Activated CD4-positive, alpha-beta memory T cell treated with anti-CD3 and anti-CD28 coated beads, Interleukin-2, amount 10 ng/mL, durations not matched to agents 7 days and 5 days (primary cell): Measurements from ENCODE around the gene CADM1. TPM values are rescaled to one million over a fixed set of nuclear protein-coding genes. Genes with fewer than 3 reads are reported as not detected.

ENCODE experiments used
- CTCF ChIA-PET: fragments of 350-600 bp; sonication (Branson Sonifier 250); formaldehyde crosslinking; loops from one replicate; lab custom pipeline; 2021; ENCODE audit warnings: antibody characterized with exemption, inconsistent platforms; lab: Charles Lee
- POLR2A ChIA-PET: fragments of 350-600 bp; sonication (Branson Sonifier 250); formaldehyde crosslinking; loops from one replicate; lab custom pipeline; 2021; ENCODE audit warnings: antibody characterized with exemption; lab: Charles Lee
- DNase-seq: peaks from one replicate; pipeline ENCODE4 v3.0.0-alpha.2; 2020
- H3K27ac Mint-ChIP-seq: one replicate; pipeline ENCODE4 v1.8.0; 2021; ENCODE audit warnings: mild to moderate bottlenecking, mixed read lengths
- H3K27me3 Mint-ChIP-seq: one replicate; pipeline ENCODE4 v1.8.0; 2021; ENCODE audit warnings: mixed read lengths
- H3K36me3 Mint-ChIP-seq: one replicate; pipeline ENCODE4 v1.8.0; 2021; ENCODE audit warnings: low read depth, mixed read lengths
- H3K4me1 Mint-ChIP-seq: one replicate; pipeline ENCODE4 v1.8.0; 2021; ENCODE audit warnings: mixed read lengths
- H3K4me3 Mint-ChIP-seq: one replicate; pipeline ENCODE4 v1.8.0; 2021; ENCODE audit warnings: mild to moderate bottlenecking, mixed read lengths
- H3K9me3 Mint-ChIP-seq: one replicate; pipeline ENCODE4 v1.8.0; 2021; ENCODE audit warnings: mixed read lengths
- total RNA-seq, 2 experiments: library from RNA; stranded (reverse); gene quantifications; one replicate each; pipeline ENCODE4 v1.2.3, GENCODE V29; 2021

CADM1 gene
- total RNA-seq, 2 experiments from 2014 or later, result 1.7 to 2.5 TPM

DNA sequence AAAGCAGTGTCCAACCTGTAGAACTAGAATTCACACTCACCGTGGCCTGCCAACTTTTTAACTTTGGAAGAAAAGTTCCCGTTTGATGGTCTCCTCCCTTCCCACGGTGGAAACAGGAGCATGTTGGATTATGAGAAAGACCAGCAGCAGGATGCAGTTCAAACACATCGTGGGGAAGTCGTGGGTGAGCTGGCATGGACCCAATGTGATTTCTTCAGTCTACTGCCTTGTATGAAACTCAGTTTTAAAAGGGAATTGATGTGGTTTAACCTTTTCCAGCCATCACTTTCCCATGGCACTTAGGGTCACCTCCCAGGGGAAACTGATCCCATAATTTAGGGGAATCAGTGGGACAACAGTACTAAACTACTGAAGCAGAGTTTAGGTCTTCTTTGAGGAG lies 318.3 kb downstream of the CADM1 start:
- DNase-seq, result no peak
- Mint-ChIP-seq H3K36me3 (no peaks in the 10 kb centered on the region), H3K4me3 (no peak overlapping the region), H3K4me1 (no peaks in the 10 kb centered on the region), H3K27me3 (peaks cover 10% of the 10 kb centered on the region), H3K9me3 (no peaks in the 10 kb centered on the region), H3K27ac (no peak overlapping the region)
- POLR2A ChIA-PET, result no interaction called here
- CTCF ChIA-PET, result interaction anchor here (1.3 kb wide), 1 partner anchor 11 kb away, joined by 3 read pairs; no protein-coding TSS in a partner anchor

DNA sequence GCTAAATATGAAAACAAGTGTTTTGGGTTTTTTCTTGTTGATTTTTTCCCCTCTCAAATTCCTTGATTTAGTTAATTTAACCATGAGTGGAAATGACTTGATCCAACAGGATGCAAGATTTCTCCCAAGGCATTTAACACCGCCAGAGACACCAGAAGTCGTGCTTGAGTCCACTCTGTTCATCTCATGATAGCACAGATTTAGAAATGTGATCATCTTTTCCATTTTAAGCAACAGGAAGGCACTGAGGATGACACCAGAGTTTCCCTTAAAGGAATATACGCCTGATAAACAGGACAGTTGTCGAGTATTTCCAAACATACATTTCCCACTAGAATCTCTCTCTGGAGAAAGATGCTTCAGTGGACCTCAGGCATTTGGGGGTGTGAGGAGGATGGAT lies 318.7 kb downstream of the CADM1 start:
- no peak overlapping the region for H3K4me3 Mint-ChIP-seq
- peaks cover 10% of the 10 kb centered on the region for H3K27me3 Mint-ChIP-seq
- H3K27ac Mint-ChIP-seq, result no peak overlapping the region
- ChIA-PET POLR2A (no interaction called here), CTCF (no interaction called here)
- no peak for DNase-seq
- H3K4me1 Mint-ChIP-seq, result no peaks in the 10 kb centered on the region
- no peaks in the 10 kb centered on the region for H3K36me3 Mint-ChIP-seq
- no peaks in the 10 kb centered on the region for H3K9me3 Mint-ChIP-seq

DNA sequence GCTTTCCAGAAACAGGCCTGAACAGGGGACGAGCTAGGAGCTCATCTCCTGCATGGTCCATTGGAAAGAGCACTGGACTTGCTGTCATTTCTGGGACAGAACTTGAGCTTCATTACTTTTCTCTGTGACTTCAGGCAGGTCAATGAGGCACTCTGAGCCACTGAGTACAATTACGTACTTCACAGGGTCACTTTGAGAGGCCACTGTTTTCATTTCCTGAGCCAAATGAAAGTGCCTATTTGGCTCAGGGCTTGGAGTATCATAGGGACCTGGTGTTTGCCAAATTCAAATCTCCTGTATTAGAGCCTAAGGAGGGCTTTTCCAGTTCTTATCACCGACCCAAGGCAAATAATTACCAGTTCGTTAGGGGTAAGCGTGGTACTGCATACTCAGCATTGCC lies 319.3 kb downstream of the CADM1 start:
- POLR2A ChIA-PET, result no interaction called here
- CTCF ChIA-PET, result no interaction called here

DNA sequence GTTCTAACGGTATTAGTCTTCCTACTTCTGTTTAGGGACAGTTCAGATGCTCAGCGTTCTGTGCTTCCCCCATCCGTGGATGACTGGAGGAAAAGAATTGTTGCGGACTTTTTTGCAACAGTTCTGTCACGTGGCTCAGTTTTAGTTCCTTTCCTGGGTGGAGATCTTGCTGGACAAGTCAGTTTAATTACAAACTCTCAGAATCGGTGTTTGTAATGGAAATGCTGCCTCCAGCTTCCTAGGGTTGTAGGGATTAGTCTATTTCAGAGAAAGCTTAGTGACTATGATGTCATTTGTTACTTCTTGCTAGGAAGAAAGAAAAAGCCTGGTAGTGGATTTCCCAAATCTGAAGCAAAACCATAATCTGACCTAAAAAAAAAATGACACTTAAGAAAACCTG lies 320.4 kb downstream of the CADM1 start:
- CTCF ChIA-PET, result interaction anchor here (0.9 kb wide), 1 partner anchor 1288 kb away, joined by 3 read pairs; no protein-coding TSS in a partner anchor

More for the DNA sequence above, 319.3 kb downstream of the CADM1 start:
- no peaks in the 10 kb centered on the region for H3K9me3 Mint-ChIP-seq
- H3K27me3 Mint-ChIP-seq, result peaks cover 10% of the 10 kb centered on the region
- no peak overlapping the region for H3K27ac Mint-ChIP-seq
- no peaks in the 10 kb centered on the region for H3K4me1 Mint-ChIP-seq
- no peak overlapping the region for H3K4me3 Mint-ChIP-seq
- no peaks in the 10 kb centered on the region for H3K36me3 Mint-ChIP-seq
- DNase-seq, result no peak

DNA sequence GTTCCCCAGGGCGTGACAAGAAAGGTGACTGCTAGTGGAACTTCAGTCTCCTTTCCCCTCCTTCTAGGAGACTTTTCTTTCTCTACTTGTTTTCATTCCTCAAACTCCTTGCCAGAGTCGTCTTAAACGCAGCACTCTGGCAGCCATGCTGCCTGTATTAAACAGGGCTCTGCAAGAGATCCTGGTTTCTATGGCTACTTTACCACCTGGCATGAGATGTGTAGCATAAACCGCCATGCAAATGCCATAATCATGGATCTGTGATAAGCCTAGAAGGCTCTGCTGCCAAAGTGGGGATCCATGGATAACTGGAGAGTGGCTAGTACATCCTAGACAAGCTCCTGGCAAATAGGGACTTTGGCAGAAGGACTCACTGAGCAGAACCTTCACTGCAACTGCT lies 321.1 kb downstream of the CADM1 start:
- H3K9me3 Mint-ChIP-seq, result no peaks in the 10 kb centered on the region
- H3K27me3 Mint-ChIP-seq, result peaks cover 4% of the 10 kb centered on the region
- no peak overlapping the region for H3K27ac Mint-ChIP-seq
- no peak for DNase-seq
- no peak overlapping the region for H3K4me3 Mint-ChIP-seq
- POLR2A ChIA-PET, result no interaction called here
- CTCF ChIA-PET, result no interaction called here
- no peaks in the 10 kb centered on the region for H3K36me3 Mint-ChIP-seq
- H3K4me1 Mint-ChIP-seq, result no peaks in the 10 kb centered on the region

More for the DNA sequence above, 320.4 kb downstream of the CADM1 start:
- Mint-ChIP-seq H3K9me3 (no peaks in the 10 kb centered on the region), H3K27me3 (peaks cover 7% of the 10 kb centered on the region), H3K4me3 (no peak overlapping the region), H3K4me1 (no peaks in the 10 kb centered on the region), H3K27ac (no peak overlapping the region), H3K36me3 (no peaks in the 10 kb centered on the region)
- POLR2A ChIA-PET, result no interaction called here
- no peak for DNase-seq

DNA sequence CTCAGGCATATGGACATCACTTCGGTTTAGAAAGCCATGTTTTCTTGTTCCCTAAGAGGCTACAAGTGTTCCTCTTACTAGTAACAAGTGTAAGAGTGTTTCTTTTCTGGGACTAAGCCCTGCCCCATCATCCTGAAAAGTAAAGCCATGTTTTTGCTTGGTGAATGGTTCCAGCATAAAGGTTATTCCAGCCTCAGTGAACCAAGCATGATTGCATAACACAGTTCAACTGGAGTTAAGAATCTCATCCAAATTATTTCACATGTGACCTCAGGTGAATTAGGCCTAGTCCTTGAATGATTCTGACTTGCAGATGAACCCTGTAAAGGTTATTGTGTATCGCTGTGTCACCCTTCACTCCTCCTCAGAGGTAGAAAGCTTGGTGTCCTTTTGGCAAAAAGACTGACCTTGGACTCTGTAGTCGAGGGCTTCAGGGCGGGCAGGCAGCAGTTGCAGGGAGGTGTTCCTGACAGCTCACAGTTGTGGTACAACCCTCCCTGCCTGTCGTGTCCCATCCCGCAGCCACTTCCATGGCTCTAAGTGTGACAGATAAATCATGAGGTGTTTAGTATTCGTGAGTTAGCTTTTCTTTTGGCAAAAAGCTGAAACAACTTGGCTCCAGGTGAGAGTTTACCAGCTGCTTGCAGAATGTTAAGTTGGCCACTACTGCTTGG lies 321.8 kb downstream of the CADM1 start:
- no peak overlapping the region for H3K4me3 Mint-ChIP-seq
- DNase-seq, result no peak
- H3K27ac Mint-ChIP-seq, result no peak overlapping the region
- no peaks in the 10 kb centered on the region for H3K36me3 Mint-ChIP-seq
- H3K9me3 Mint-ChIP-seq, result no peaks in the 10 kb centered on the region
- CTCF ChIA-PET, result no interaction called here
- POLR2A ChIA-PET, result no interaction called here
- peaks cover 3% of the 10 kb centered on the region for H3K27me3 Mint-ChIP-seq
- H3K4me1 Mint-ChIP-seq, result no peaks in the 10 kb centered on the region

DNA sequence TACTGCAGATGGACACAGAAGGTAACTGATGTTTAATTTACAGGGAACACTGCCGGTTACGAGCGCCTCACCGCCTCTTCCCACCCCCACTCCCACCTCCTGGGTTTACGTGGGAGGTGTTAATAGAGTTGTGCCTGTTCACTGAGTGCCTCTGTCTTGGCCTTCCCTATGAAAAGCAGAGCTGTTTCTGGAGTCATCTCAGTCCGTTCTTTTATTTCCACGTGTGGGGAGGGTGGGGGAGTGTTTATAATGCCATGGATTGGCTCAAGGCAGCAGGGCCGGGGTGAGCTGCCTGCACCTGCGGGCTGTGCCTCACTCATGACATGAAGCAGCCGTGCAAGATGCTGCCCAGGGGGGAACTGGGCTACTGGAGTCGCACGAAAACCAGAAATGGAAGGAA lies 322.7 kb downstream of the CADM1 start:
- Mint-ChIP-seq H3K9me3 (no peaks in the 10 kb centered on the region), H3K4me3 (no peak overlapping the region), H3K27me3 (peaks cover 2% of the 10 kb centered on the region), H3K4me1 (no peaks in the 10 kb centered on the region), H3K36me3 (no peaks in the 10 kb centered on the region), H3K27ac (no peak overlapping the region)
- ChIA-PET POLR2A (no interaction called here), CTCF (no interaction called here)
- DNase-seq, result no peak

DNA sequence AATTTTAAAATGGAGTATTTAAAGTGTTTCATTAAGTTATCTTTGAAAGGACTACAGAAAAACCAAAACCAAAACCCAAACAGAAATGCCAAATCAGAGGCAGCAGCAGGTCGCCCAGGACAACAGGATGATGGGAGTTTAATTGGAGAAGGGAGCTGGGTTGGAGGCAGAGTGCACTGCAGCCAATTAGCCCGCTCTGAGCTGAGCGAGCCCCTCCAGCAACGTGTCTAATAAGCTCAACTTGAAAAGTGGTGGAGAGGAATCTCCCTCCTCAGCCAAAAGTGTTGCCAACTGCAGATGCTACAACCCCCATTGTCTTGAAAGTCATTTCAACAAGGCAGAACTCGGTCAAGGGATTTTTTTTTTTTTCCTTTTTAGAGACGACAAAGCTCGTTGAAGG lies 323.9 kb downstream of the CADM1 start:
- CTCF ChIA-PET, result no interaction called here
- Mint-ChIP-seq H3K4me3 (no peak overlapping the region), H3K36me3 (no peaks in the 10 kb centered on the region), H3K27ac (no peak overlapping the region), H3K4me1 (no peaks in the 10 kb centered on the region), H3K9me3 (no peaks in the 10 kb centered on the region), H3K27me3 (peaks cover 9% of the 10 kb centered on the region)
- DNase-seq, result no peak
- POLR2A ChIA-PET, result no interaction called here

DNA sequence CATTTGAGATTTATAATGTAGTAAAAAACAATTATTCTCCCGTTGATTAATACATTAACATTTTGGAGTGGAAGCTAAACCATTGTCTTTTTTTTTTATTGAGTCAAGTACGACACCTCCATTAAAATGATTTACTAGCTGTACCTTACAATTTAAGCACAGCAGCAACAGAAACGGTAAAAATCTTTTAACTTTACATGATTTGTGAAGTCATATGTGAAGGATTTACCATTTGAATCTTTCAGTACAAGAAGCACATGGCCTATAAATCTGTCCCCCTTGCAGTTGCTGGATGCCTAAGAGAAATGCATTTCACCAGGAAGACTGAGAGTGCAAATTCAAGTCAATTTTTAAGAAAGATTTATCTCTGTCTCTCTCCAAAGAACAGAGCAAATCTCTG lies 324.6 kb downstream of the CADM1 start:
- Mint-ChIP-seq H3K27ac (no peak overlapping the region), H3K36me3 (no peaks in the 10 kb centered on the region), H3K4me3 (no peak overlapping the region), H3K9me3 (no peaks in the 10 kb centered on the region), H3K4me1 (no peaks in the 10 kb centered on the region), H3K27me3 (peaks cover 9% of the 10 kb centered on the region)
- POLR2A ChIA-PET, result no interaction called here
- CTCF ChIA-PET, result no interaction called here
- DNase-seq, result no peak

DNA sequence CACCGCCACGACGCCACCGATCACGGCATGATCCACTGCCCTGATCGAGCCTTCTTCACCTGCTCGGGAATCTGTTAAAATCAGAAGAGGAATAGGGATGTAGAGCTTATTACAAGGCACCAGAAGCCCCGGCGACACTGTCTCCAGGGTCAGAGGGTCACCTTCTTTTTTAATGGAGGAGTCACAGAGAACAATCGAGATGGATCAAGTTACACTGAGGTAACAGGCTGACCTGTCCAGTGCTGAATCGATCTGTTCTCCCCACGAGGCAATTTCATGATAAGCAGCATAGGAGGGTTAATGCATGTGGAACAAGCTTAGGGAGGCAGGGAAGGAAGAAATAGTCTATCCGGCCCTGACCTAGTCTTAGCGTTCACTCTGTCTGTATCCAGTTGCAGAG lies 325.5 kb downstream of the CADM1 start:
- CTCF ChIA-PET, result no interaction called here
- no peak overlapping the region for H3K27ac Mint-ChIP-seq

DNA sequence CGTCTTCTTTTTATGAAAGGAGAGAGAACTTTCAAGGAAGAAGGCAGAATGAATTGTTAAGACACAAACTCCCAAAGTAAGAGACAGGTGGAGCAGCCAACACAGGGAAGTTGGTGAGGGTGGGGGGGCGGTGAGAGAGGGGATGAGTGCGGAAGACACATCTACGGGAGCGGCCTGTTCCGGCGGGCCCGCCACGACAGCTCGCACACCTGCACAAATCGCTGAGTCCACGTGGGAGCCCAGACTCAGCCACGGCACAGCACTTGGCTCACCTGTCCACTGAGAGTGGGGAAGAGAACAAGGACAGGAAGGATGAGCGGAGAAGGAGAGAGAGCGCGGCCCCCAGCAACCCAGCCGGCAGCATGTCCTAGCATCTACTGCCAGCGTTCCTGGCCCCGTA lies 331.1 kb downstream of the CADM1 start:
- no peak for DNase-seq
- H3K9me3 Mint-ChIP-seq, result no peaks in the 10 kb centered on the region
- ChIA-PET POLR2A (no interaction called here), CTCF (interaction anchor here (0.7 kb wide), 1 partner anchor 16 kb away, joined by 3 read pairs; no protein-coding TSS in a partner anchor)
- H3K27ac Mint-ChIP-seq, result no peak overlapping the region
- no peak overlapping the region for H3K4me3 Mint-ChIP-seq
- peaks cover 1% of the 10 kb centered on the region for H3K4me1 Mint-ChIP-seq
- peaks cover 15% of the 10 kb centered on the region for H3K27me3 Mint-ChIP-seq
- no peaks in the 10 kb centered on the region for H3K36me3 Mint-ChIP-seq

More for the DNA sequence above, 325.5 kb downstream of the CADM1 start:
- Mint-ChIP-seq H3K36me3 (no peaks in the 10 kb centered on the region), H3K4me3 (no peak overlapping the region), H3K4me1 (no peaks in the 10 kb centered on the region), H3K27me3 (peaks cover 9% of the 10 kb centered on the region), H3K9me3 (no peaks in the 10 kb centered on the region)
- DNase-seq, result no peak
- POLR2A ChIA-PET, result no interaction called here

DNA sequence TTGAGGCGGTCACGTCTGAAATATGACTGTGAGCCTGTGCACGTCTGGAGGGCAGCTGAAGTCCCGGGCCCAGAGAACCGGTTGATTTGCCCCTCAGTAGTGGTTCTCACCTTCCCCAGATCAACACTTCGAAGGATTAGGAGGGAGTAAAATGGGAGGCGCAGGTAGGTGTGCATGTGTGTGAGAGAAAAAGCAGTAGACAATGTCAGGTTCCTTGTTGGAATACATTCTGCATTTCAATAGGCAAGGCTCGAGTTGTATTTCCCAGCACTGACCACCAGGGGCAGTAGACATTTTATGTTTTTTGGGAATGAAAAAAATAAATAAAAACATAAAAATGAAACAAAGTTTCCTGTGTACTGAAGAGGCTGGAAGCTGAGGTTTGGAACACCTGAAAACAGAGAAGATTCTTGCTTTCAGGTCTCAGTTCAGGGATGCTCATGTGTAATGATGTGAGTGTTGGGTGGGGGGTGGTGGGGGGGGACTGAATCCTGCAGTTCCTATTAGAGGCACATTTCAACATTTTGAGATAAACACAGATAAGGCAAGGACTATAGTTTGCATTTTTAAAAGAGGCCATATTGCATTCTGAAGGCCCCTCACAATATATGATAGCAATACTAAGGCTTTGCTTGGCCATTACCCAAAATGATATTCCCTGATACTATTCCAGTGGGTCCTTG lies 333.9 kb downstream of the CADM1 start:
- Mint-ChIP-seq H3K4me1 (peaks cover 1% of the 10 kb centered on the region), H3K27me3 (peaks cover 14% of the 10 kb centered on the region), H3K4me3 (no peak overlapping the region), H3K36me3 (no peaks in the 10 kb centered on the region), H3K27ac (no peak overlapping the region), H3K9me3 (no peaks in the 10 kb centered on the region)
- ChIA-PET POLR2A (no interaction called here), CTCF (interaction anchor here (1.9 kb wide), 1 partner anchor 81 kb away, joined by 4 read pairs; no protein-coding TSS in a partner anchor)
- DNase-seq, result peak; percentile 33

DNA sequence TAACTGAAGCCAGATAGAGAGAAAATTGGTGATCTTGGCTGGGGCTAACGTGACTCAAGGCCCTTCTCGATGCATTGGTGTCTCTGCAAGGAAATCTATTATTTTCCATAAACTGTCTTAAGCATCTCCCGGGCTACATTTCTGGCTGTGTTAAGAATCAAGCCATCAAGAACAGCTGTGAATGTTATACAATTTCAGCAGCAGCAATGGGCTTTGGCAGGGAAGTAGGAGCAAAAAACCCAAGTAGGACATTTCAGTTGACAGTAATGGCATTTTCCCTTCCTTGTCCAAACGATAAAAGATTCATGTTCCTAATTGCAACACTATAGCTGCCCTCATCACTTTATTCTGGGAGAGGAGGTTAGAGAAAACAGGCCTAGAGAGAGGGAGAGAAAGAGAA lies 335.0 kb downstream of the CADM1 start:
- Mint-ChIP-seq H3K36me3 (no peaks in the 10 kb centered on the region), H3K9me3 (no peaks in the 10 kb centered on the region), H3K4me1 (peaks cover 1% of the 10 kb centered on the region), H3K4me3 (no peak overlapping the region), H3K27ac (no peak overlapping the region), H3K27me3 (peaks cover 18% of the 10 kb centered on the region)
- no peak for DNase-seq
- ChIA-PET POLR2A (no interaction called here), CTCF (interaction anchor here (0.6 to 1.9 kb wide), 3 partner anchors 82 to 284 kb away, joined by 3 to 4 read pairs (median 3); no protein-coding TSS in a partner anchor)
